ENCODE measurements around the gene ABHD5.

Gene ABHD5

DNA sequence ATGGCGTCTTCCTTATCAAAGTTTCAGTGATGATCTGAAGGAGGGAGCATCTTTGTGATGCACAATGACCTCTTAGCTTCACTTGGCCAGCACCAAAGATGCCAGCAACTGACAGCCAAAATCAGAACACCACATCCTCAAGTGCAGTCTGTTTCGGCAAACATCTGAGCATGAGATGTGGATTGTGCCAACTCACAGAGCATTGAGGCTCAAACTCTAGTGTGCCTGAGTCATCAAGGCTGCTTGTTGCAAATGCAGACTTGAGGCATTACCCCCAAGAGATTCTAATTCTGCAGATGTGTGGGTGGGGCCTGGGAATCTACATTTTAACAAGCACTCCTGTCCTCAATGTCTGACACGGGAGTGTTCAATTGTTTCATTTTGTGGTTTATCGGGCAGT is 35.8 kb downstream of the ABHD5 start:
- no peak for DNase-seq

DNA sequence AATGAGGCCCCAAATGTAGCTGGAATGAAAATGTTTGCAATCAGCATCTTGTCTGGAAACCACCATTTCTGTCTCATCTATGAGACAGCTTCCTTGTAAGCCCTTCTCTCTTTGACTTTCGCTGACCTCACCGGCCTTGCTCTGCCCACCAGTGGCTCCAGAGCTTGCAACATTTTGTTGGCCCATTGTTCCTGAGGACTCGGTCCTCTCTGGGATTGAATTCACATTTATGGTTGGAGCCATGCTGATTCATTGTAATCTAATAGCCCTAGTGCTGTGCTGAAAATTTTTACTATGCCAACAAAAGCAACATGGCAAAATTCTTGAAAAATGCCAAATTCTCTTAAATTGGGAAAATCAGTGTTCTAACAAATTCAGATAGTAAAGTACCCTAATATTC is 37.2 kb downstream of the ABHD5 start:
- no peak for DNase-seq

DNA sequence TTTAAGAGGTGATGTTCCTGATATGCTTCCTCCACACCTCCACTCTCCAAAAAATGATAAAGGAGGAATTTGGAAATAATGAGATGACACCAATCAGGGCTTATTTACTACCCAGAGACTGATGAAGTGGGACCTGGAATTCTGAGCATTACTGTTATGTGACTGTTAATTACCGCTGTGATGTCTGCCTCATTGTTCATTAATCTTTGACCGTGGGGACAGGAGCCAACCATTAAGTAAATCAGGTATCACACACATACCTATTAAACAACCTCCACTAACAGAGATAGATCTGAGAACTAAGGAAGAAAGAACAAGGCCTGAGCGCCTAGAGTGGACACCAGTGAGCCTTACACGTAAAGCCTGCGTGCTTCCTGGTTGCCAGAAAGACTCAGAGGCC is 37.7 kb downstream of the ABHD5 start:
- DNase-seq, result no peak

DNA sequence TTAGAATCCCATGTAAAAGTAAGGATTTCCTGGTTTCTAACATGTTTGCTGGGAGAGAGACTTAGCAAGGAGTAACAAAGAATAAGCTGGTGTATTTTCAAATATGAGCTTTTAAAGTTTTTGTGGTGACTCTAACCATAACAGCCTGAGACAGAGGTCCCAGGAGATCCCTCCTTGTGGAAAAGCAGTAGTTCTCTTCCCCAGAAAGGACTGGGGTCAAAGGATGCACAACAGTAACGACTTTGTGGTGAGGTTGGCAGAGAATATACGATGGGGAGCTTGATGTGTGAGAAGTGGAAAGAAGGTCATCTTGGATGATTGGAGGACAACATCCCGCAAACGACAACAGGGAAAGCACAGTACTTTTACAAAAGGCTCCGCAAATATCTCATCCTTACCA is 38.2 kb downstream of the ABHD5 start:
- DNase-seq, result no peak

DNA sequence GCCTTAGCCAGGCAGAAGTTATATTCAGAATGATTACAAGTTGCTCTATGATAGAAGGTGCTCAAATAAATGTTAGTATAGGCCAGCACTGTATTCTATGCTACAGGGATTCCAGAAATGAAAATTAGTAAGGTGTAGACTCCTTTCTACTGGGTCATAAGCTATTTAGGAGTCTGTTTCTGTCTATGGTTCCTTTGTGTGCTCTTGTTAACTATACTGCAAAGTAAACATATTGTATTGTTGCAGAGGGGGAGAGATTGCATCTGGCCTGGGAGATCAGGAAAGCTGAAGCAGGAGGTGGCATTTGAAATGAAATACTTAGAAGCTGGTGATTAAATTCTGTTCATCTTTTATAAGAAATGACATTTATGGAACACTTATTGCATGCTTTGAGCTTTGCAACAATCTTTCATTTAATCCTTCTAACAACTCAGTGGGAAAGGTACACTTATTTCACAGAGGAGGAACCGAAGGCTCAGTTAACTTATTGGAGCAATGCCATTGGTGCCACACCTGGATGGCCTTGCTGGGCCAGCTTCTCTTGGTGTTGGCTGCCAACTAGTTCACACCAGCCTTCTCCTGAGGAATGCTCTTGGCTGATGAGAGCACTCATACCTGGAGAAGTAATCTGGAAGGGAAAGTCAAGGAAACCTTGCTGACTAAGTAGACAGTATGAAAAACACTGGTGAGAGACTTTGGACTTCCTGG is 39.1 kb downstream of the ABHD5 start:
- DNase-seq, result no peak

DNA sequence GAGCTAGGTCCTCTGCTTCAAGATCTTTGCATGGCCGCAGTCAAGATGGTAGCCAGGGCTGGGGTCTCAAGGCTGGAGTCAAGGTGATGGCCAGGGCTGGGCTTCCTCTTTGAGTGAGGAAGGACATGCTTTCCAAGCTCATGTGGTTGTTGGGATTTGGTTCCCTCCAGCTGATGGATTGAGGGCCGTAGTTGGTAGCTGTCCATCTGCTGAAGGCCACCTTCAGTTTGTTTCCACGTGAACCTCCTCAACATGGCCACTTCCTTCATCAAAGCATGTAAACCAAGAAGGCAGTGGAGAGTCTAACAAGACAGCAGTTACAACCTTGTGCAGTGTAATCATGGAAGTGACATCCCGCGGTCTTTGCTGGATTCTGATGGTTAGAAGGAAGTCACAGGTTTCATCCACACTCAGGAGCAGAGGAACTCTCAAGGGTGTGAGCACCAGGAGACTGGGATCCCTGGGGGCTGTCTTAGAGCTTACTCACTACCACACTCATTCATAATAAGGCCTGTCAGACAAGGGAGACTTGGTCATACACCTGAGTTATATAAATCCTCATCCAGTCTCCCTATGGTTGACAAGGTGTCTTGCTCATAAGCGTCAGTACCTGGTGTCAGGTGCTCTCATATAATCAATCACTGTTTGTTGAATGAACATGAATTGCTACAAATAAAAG is 42.1 kb downstream of the ABHD5 start:
- no peak for DNase-seq

DNA sequence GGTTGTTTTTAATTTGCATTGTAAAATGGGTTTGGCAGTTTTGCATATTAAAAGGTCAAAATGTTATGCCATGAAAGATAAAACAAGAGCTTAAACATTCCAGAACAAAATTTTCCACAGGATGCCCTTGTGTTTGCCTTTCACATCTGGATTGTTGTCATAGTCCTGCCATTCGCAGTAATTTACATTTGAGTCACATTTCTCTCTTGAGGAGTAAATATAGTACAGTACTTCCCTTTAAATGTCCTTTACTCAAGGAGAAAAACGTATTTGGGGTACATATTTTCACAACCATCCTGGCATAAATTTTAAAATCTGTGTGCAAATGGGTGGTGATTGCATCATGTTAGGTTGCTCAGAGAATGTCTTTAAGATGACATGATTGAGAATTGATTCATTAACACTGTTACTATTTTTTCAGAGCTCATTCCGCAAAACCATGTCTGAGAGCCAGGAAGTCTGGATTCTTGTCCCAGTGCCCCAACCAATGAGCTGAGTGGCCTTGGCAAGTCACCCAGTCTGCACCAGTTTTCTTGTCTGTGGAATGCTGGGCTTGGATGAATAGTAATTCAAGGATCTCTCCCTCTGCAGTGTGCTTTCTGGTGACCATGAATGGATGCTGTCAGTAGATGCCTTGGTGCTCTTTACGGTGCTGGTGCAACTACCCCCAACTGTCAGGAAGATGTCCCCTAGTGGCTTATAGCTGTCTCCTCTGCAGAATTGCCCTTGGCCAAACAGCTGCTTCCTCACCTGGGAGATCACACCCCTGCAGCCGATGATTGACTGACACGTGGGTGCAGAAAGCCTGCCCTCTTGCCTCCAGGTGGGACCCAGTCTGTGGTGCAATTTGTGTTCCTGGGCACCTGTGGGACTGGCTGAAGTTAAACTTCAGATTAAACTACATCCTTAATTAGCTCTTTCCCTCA is 43.0 kb downstream of the ABHD5 start:
- DNase-seq, result no peak

DNA sequence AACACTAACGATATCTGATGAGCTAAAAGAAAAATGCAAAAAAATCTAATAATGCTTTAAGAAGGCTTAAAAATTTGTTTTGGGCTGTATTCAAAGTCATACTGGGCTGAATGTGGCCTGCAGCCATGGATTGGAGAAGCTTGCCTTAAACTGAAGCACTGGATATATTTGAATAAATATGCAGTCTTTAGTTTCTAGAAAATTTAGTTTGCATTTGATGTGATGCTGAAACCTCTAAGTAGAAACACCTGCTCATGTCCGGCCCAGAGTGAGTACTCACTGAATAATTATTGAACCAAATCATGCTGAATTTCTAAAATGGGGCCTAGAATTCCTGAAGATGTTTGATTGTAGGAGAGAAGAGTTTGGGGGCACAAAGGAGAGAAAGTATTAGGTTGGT is 43.9 kb downstream of the ABHD5 start:
- no peak for DNase-seq

DNA sequence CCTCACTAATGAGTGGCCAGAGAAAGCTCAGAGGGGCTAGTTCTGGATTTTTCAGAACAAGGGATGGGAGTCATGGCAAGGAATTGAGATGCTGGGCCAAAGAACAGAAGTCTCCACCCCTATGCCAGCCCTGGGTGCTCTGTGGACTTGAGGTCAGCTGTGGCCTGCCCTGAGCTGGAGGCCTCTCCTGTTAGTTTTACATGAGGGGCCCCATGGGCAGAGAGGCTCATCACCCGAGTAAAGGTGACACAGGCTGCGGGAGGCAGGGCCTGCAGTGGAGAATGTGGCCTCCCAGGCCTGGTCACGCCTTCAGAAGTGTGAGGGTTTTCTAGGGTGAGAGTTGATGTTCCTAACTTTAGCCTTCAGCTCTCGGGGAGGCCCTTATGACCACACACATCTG is 44.9 kb downstream of the ABHD5 start:
- DNase-seq, result no peak

DNA sequence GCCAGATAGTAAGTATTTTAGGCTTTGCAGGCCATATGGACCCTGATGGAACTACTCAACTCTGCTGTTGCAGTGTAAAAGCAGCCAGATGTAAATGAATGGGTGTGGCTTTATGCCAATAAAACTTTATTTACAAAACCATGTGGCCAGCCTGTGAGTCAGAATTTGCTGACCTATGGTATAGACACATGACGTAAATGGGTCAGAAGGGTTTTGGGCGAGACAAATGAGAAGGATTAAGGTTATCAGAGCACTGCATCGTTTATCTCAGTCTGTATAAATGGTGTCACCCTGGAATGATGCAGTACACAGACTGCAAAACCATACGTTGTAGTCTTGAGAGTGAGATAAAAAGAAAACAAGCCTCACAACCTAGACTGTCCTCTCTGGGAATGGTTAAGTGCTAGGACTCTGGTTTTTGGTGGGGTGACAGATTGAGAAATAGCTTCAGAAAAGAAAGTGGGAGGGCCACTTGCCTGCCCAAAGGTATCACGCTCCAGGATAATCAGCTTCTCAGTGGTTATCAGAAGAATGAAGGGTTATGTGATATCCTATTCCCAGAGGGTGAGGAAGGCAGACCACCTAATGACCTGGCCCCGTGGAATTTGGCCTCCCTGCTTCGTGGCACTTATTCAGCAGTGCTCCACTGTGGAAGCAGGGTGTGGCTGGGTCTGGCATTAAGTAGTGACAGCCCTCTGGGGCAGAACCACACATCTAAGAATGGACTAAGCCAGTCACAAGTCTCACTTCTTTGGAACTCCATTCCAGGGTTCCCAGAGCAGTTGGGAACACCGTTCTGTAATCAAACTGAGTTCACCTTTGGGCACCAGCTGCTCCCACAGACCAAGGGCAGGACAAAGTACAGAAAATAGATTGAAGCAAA is 46.1 kb downstream of the ABHD5 start:
- DNase-seq, result no peak

DNA sequence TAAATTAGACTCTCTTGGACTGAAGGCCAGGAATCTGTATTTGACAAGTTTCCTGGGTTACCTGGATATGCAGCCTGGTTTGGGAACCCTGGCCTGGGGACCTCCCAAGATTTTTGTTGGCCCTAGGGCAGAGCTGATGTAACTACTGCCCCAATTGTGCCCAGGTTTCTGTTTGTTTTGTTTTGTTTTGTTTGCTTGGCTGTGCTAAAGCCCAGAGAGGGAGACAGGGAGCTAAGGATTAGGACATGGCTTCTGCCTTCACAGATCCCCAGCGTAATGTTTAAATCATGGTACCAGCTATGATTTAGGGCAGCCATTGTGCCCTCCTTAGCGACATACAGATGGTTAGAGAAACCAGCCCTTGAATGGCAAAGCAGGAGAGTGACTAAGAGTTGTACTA is 47.6 kb downstream of the ABHD5 start:
- no peak for DNase-seq

DNA sequence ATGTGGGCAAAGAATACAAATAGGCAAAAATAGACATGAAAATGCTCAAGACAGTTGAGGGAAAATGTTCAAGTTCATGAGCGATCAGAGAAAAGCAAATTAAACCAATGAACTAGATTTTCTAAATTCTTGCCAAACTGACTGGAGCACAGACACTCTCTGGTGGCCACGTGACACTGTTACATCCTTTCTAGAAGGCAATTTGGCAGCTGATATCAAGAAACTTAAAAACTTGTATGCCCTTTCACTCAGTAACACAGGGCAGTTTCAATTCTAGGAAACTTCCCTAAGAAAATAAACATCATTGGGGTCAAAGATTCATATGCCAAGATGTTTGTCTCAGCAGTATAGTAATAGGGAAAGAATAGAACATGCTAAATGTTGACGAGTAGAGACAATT is 52.2 kb downstream of the ABHD5 start:
- DNase-seq, result no peak

DNA sequence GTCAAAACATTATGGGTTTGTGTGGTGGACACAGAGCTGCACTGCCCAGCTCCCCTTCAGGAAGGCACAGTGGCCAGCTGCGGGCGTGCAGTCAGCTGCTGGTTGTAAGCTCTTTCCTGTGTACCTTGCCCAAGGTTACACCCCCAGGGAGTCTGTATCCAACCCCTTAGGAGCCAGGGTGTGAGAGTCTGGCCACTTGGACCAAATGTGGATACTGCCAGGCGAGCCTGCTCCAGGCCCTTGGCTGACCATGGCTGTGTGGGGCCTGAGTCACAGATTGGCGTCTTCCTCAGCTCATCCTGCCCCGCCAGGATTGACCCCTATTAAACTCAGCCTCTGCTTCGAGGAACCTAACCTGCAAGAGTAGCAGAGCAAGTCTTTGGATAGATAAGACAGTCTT is 56.9 kb downstream of the ABHD5 start:
- DNase-seq, result no peak

DNA sequence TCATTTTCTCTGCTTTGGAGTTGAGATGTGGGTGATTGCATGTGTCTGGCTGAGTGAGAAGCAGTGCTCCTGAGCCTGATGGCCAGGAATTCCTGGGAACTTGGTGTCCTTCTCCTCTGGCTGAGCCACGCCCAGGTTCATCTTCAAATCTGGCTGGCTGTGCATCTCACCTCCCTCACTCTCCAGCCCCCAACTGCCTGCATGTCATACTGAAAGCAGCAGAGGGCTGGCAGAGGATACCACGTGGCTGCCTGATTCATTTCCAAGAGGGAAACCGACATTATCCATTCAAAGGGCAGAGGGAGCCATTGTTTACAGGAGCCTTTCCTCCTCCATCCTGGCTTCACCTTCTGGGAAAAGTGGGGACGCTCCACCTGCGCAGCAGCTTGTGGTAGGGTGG is 57.4 kb downstream of the ABHD5 start:
- DNase-seq, result no peak

DNA sequence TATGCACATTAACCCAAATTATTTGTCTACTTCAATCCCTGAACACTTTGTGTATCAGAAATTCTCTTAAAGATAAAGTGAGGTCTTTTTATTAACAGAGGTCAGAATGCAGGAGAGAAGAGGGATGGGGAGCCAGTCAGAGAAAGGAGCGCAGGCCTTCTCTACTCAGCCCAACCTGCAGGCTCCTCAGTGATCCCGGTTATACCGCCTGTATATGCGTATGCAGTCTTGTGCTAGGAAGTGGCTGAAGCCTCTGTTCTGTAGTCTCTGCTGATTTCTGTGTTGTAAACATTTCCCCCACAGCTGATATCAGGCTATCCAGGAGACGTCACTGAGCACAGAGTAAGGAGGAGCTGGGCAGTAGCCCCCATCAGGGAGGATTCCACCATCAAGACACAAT is 57.9 kb downstream of the ABHD5 start:
- no peak for DNase-seq

DNA sequence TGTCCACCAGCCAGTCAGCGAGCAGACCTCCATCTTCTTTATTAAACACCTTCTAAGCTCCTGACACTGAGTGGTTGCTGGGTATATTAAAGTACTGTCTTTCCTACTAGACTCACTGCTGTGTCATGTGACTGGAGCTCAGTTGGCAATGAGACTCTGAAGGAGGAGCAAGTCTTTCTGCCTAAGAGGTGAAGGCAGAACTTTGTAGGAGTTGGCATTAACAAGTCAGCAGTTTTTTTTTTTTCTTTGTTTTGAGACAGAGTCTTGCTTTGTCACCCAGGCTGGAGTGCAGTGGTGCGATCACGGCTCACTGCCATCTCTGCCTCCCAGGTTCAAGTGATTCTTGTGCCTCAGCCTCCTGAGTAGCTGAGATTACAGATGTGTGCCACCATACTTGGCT is 62.2 kb downstream of the ABHD5 start:
- DNase-seq, result no peak

DNA sequence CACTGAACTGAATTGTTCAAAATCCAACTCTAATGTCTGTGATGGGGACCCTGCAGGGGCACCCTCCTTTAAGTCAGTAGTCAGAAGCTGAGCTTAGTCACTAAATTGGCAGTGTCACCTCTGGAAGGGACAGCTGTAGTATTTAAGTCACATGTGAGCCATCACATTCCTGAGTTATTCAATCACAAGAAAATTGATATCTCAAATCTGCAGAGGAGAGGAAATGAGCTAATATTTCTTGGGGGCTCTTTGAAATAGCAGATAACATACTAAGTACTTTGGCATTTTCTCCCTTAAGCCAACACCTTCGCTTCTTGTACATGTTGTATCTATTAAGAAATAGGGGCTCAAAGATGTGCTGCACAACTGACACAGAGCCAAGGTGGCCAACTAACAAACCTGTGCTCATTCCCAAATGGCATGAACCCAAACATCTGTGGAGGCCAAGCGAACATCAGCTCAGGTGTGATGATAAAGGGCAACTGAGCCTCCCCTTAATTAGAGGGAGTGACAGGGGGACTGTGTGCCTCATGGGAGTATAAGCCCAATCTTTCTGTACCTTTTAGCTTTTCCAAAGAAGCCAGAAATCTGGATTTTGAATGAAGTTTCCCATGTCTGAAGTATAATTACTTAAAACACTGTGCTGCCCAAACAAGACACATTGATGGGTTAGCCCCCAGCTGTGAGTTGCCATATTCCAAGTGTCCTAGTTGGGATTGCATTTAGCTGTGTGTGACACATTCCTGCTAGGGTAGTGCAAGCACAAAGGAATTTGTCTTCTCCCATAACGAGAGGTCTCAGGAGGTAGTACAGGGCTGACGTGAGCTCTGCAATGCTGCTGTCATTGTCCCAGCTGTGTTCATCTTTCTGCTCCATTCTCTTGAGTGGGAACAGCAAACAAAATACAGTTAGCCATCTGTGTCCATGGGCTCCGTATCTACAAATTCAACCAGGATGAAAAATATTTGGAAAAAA is 63.3 kb downstream of the ABHD5 start:
- DNase-seq, result no peak

DNA sequence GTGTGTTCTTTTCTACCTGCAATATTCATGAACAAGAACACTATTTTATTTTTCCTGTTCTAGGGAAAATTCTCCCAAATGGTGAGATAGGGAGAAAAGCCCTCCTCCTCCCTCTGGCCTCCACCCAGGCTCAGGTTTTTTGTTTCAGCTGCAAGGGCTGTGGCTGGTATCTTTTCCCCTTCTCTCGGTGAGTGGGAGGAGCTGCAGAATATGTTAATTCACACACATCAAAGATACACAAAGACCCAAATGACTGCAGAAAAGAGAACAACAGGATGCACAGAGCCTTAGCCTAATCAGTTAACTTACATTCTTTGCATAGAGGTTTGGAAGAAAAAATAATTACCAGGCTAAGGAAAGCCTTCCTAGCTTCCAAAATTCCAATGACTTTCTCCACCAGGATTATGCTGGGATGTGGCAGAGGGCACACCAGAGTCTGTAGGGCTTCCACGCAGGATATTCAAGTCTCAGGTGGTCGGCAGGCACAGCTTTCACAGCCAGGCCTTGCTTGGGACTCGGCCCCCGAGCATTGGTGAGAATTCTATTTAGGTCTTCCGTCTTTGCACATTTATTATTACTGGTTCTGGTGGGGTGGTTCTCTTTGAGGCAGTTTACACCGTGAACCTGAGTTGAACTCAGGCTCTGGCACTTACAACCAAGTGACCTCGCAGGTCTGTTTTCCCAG is 64.9 kb downstream of the ABHD5 start:
- peak; percentile 25 for DNase-seq

DNA sequence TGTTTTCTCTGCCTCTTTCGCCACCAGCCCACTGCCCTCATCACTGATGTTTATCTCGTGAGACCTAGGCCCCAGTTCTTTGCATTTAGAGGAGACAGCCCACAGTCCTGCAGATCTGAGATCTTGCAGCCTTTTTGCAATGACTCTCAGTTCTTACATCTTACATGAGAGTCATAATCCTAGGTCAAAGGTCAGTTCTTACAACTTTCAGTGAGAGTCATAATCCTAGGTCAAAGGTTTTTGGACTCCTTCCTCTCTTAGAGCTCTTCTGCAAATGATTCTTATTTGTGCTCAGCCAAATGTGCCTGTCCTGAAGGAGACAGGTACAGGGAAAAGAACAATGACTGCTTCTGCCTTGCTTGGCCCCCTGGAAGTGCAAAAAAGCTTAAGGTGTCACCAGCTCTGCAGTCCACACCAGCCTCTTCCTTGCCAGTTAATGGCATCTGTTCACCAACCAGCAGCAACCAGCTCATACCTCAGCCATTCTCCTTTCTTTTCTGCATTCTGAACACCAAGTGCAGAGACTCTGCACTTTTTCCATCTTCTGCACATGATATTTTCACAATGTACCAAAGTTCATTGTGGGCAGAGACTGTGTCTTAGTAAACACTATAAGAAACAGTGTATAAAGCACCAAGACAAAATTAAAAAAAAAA is 67.1 kb downstream of the ABHD5 start:
- DNase-seq, result no peak

DNA sequence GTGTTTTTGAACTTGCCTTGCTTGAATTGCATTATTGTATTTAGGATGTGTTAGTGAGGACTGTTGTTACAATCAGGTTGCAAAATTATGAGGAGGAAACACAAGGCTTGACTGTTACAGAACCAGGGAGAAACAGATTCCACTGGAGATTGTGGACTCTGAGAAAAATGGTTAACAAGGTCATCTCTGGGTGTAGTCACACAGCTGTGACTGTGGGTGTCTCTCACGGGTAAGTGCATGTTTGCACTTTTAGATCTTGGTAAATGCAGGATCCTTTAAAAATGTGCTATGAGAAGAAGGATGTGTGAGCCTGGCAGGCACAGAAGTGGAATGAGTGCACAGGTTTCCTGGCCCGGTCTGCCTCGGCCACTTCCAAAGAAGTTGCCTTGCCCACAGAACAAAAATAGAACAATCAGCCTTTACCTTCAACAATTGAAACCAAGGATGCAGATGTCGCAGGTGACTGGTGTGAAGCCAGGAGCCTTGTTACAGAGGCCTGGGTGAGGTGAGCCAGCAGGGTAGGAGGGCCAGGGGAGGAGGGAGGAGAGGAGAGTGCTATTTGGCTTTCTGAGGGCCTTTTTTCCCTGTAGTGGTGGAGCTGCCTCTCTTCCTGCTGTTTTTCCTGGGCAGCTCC is 68.0 kb downstream of the ABHD5 start:
- DNase-seq, result no peak

All from stimulated activated CD4-positive, alpha-beta T cell treated with anti-CD3 and anti-CD28 coated beads, Interleukin-15, amount 100 ng/mL, for 24 hours (primary cell).